BE2C (cell line): Measurements from ENCODE around the gene XXYLT1.

Experiments
- DNase-seq: peaks from one replicate; pipeline ENCODE4 v3.0.0-alpha.2; 2020
- H3K27me3 ChIP-seq: fragments of 250-450 bp; sonication (Bioruptor Pico); 2 replicates; pipeline ENCODE4 v1.5.1; 2020; ENCODE audit warnings: mild to moderate bottlenecking
- H3K36me3 ChIP-seq: fragments of 250-450 bp; sonication (Bioruptor Pico); 2 replicates; pipeline ENCODE4 v1.5.1; 2020; ENCODE audit warnings: mild to moderate bottlenecking
- H3K4me1 ChIP-seq: fragments of 250-450 bp; sonication (Bioruptor Pico); 2 replicates; pipeline ENCODE4 v1.5.1; 2020
- H3K4me3 ChIP-seq: 2 replicates; pipeline ENCODE4 v1.5.1; 2011; ENCODE audit warnings: low read depth, low read length
- H3K9me3 ChIP-seq: fragments of 250-450 bp; sonication (Bioruptor Pico); 2 replicates; pipeline ENCODE4 v1.5.1; 2020
- TF ChIP-seq, protein P1 (sequence below): IDR thresholded peaks from 2 replicates; pipeline ENCODE4 v1.5.1; 2012; ENCODE audit warnings: mild to moderate bottlenecking, low read depth, low read length

The XXYLT1 gene

DNA sequence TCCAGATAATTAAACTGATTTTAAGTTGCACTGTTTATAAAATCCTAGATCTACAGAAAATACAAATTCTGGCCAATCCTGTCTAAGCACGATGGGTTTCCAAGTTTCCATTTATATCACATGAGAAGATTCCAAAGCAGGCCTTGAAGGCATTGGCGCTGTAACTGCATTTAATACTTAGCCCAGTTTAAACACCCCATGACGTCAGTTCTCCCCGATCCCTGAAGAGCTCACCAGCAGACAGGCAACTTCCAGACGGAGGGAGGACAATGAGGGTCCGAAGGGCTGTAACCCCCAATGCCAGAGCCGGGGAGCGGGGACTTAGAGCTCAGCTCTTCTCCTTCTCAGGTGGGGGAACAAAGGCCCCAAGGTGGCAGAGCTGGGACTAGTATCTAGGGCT lies 117.3 kb downstream of the XXYLT1 start:
- no peak for DNase-seq
- TF ChIP-seq, protein P1, sequence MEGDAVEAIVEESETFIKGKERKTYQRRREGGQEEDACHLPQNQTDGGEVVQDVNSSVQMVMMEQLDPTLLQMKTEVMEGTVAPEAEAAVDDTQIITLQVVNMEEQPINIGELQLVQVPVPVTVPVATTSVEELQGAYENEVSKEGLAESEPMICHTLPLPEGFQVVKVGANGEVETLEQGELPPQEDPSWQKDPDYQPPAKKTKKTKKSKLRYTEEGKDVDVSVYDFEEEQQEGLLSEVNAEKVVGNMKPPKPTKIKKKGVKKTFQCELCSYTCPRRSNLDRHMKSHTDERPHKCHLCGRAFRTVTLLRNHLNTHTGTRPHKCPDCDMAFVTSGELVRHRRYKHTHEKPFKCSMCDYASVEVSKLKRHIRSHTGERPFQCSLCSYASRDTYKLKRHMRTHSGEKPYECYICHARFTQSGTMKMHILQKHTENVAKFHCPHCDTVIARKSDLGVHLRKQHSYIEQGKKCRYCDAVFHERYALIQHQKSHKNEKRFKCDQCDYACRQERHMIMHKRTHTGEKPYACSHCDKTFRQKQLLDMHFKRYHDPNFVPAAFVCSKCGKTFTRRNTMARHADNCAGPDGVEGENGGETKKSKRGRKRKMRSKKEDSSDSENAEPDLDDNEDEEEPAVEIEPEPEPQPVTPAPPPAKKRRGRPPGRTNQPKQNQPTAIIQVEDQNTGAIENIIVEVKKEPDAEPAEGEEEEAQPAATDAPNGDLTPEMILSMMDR: no peak
- H3K9me3 ChIP-seq: no peaks in the 10 kb centered on the region
- no peaks in the 10 kb centered on the region for H3K27me3 ChIP-seq
- peaks cover 61% of the 10 kb centered on the region for H3K4me1 ChIP-seq
- no peak overlapping the region for H3K4me3 ChIP-seq
- H3K36me3 ChIP-seq: no peaks in the 10 kb centered on the region

DNA sequence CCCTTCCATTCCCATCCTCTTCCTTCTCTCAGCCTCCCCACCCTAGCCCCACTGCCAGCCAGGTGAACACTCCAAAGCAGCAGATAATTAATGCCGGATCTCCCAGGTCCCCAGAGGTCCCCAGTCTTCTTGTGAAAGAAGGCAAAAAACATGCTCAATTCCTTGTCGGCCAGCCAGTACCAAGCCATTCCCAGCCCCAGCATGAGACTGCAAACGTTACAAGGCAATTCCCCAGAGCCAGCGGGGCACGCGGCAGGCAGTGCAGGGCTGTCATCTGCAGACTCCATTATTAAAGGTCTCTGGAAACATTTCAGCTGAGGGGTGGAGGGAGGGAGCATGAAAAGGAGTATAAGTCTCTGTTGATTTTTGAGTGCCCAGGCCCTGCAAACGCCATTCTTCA lies 117.8 kb downstream of the XXYLT1 start:
- Histone ChIP-seq H3K27me3 (no peaks in the 10 kb centered on the region), H3K4me1 (peaks cover 65% of the 10 kb centered on the region), H3K4me3 (no peak overlapping the region), H3K36me3 (no peaks in the 10 kb centered on the region), H3K9me3 (no peaks in the 10 kb centered on the region)
- TF ChIP-seq, protein P1: no peak
- DNase-seq: peak; percentile 89

DNA sequence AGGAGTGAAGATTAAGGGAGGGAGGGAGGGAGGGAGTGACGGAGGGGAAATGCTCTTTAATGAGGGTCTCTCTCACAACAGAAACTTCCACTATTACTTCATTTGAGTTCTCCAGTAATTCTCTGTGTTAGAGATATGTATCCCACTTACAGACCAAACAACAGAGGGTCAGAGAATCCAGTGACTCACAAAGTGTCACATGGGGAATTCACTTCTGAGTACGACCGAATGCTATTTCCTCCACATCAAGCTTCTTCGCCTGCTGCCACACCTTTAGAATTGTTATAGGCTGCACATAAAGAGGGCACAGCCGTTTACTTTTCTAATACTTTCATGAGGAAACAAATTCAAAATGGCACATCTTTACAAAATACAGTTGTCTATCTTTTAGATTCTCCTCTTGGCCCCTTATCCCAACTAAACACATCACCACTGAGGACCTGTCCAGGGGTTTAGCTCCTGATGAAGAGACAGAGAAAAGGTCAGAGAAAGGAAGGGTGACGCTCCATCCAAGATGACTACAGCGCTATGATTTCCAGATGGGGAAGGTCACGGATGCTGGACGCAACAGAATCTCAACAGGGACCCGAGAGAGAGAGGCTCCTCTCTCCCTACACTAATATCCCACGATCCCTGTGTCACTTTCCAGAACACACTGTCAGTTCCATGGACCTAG lies 119.0 kb downstream of the XXYLT1 start:
- H3K9me3 ChIP-seq: no peaks in the 10 kb centered on the region
- H3K4me3 ChIP-seq: no peak overlapping the region
- H3K27me3 ChIP-seq: no peaks in the 10 kb centered on the region
- H3K4me1 ChIP-seq: peaks cover 61% of the 10 kb centered on the region
- TF ChIP-seq, protein P1: no peak
- DNase-seq: no peak
- H3K36me3 ChIP-seq: no peaks in the 10 kb centered on the region

DNA sequence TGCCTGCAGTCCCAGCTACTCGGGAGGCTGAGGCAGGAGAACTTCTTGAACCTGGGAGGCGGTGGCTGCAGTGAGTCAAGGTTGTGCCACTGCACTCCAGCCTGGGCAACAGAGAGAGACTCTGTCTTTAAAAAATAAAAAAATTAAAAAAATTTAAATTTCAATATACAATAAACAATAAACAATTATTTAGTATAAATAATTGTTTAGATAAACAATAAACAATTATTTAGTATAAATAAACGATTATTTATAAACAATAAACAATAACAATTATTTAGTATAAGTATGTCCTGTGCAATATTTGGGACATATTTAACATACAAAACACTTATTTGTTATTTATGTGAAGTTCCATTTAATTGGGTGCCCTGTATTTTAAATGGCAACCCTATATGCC lies 119.6 kb downstream of the XXYLT1 start:
- TF ChIP-seq, protein P1: no peak
- Histone ChIP-seq H3K9me3 (no peaks in the 10 kb centered on the region), H3K4me3 (no peak overlapping the region), H3K4me1 (peaks cover 61% of the 10 kb centered on the region), H3K27me3 (no peaks in the 10 kb centered on the region), H3K36me3 (no peaks in the 10 kb centered on the region)
- DNase-seq: no peak

DNA sequence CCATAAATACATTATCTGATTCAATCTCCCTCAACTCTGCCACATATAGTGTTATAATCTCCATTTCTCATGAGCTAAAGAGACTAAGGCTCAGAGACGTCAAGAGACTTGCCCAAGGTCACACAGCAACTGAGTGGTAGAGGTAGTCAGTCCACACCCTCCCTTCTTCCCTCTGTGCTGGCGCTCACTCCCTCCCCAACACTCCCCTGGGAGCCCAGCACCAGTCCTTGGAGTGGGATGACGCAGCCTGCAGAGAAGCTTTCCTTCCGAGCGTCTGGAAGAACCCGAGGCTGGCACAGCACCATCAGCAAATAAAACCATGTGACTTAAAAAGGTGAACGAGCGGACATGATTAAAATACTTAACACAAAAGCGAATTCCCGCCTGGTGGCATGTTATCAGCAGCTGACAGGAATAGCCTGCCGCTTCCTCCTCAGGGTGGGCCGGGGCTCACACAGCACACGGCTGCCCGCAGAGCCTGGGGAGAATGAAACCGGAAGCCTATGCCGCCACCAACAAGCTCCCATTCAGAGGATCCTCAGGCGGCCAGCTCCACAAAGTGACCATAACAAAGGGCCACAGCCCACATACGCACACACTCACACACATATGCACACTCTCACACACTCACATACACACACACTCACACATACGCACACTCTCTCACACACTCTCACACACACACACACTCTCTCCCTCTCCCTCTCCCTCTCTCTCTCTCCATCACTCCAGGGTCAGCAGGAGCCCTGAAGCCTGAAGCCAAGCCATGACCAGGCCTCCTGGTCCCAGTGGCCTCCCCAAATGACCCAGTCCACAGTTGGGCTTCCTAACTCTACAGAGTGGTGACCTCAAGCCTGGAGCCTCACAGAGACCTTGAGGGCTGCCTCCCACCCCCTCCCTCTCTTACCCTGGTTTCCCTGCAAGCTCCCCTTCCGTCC lies 120.5 kb downstream of the XXYLT1 start:
- no peaks in the 10 kb centered on the region for H3K9me3 ChIP-seq
- peak overlapping the region; percentile 47 for H3K4me3 ChIP-seq
- peak; percentile 85 for DNase-seq
- no peaks in the 10 kb centered on the region for H3K27me3 ChIP-seq
- H3K4me1 ChIP-seq: peaks cover 57% of the 10 kb centered on the region
- TF ChIP-seq, protein P1: no peak
- H3K36me3 ChIP-seq: no peaks in the 10 kb centered on the region
